ENCODE measurements around the gene STUM.

- TF ChIP-seq, protein P1, sequence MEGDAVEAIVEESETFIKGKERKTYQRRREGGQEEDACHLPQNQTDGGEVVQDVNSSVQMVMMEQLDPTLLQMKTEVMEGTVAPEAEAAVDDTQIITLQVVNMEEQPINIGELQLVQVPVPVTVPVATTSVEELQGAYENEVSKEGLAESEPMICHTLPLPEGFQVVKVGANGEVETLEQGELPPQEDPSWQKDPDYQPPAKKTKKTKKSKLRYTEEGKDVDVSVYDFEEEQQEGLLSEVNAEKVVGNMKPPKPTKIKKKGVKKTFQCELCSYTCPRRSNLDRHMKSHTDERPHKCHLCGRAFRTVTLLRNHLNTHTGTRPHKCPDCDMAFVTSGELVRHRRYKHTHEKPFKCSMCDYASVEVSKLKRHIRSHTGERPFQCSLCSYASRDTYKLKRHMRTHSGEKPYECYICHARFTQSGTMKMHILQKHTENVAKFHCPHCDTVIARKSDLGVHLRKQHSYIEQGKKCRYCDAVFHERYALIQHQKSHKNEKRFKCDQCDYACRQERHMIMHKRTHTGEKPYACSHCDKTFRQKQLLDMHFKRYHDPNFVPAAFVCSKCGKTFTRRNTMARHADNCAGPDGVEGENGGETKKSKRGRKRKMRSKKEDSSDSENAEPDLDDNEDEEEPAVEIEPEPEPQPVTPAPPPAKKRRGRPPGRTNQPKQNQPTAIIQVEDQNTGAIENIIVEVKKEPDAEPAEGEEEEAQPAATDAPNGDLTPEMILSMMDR (IDR thresholded peaks at IDR 0.05) = no peak
- TF ChIP-seq POLR2A (IDR thresholded peaks at IDR 0.05) = no peak
Measured at GRCh38 chr1:226632169-226632879, 83.8 kb downstream of the STUM start.
